DMS53 treated with DMSO at 0.1 percent for 48 hours (cell line): ENCODE data around the gene KRTAP10-9.
"Not testable (repeated sequence)": the region's sequence is repeated elsewhere in the genome, so short reads cannot be mapped to it uniquely, and the experiment has no call there.

Experiments
- DNase-seq: peaks from one replicate; lab custom pipeline; 2025; ENCODE audit not compliant: unreplicated experiment; lab: John Stamatoyannopoulos, UW

Gene KRTAP10-9

DNA sequence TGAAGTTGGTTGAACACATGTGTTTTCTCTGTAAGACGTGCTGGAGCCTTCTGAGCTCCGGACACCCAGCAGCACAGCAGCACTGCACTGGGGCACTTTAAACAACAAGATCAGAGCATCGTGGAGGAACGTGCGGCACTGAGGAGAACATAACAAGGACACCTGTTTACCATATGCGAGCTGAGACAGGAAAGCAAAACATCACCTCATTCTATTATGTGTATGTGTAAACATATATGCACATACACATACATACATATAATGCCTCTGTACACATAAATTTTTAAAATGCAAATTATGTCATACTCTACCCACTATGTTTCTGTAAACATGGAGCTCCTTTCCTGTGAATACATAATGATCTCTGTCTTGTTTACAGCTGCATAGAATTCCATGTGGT lies 31.4 kb upstream of the KRTAP10-9 start:
- no peak for DNase-seq

- no peak for DNase-seq
Observed at GRCh38 chr21:44596068-44596725, 30.7 kb upstream of the KRTAP10-9 start.

DNA sequence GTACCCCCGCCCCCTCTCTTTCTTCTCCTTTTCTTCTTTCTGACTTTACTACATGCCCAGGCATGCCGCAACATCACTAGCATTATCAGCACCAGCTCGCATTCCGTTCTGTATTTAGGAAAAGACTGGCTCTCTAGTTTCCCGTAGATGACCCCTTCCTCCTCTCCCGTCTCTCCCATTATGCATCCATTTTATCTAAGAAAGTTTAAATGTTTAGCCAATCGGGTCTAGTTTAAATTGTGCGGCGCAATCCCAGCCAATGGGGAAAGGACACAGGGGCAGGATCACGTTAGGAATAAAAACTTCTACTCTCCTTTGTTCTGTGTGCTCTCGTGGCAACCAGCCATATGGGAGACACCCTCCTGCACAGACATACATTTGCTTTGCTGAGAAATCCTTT lies 28.8 kb upstream of the KRTAP10-9 start:
- no peak for DNase-seq

DNA sequence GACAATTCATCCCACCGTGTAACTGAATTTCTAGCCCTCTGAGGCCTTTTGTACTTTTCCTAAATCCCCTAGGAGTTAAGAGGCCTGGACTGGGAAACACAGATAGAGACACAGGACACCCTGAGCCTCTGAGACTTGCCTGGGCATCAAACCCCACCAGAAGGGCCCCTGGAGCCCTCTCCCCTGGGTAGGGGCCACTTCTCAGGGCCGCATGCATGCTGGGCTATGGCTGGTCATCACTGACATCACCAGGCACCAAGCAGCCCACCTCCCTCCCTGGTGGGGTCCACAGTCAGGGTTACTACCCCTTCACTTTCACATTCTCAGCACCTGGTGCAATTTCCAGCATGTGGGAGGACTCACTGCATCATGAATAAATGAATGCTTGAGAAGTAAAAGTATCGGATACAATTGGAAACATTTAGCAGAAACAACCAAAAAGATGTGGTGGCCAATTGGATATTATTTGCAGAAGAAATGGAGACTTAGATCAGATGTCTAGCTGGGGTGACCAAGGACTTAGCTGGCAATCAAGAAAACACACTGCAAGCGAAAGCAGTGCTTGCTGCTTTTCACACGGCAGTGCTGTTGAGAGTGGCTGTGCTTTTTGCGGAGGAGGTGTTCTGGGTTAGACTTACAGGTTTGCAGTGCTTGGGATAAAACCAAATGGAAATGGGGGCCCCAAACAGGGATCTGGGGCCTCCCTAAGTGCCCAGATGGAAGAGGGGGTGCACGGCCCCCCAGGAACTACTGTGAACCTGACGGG lies 27.4 kb upstream of the KRTAP10-9 start:
- no peak for DNase-seq

DNA sequence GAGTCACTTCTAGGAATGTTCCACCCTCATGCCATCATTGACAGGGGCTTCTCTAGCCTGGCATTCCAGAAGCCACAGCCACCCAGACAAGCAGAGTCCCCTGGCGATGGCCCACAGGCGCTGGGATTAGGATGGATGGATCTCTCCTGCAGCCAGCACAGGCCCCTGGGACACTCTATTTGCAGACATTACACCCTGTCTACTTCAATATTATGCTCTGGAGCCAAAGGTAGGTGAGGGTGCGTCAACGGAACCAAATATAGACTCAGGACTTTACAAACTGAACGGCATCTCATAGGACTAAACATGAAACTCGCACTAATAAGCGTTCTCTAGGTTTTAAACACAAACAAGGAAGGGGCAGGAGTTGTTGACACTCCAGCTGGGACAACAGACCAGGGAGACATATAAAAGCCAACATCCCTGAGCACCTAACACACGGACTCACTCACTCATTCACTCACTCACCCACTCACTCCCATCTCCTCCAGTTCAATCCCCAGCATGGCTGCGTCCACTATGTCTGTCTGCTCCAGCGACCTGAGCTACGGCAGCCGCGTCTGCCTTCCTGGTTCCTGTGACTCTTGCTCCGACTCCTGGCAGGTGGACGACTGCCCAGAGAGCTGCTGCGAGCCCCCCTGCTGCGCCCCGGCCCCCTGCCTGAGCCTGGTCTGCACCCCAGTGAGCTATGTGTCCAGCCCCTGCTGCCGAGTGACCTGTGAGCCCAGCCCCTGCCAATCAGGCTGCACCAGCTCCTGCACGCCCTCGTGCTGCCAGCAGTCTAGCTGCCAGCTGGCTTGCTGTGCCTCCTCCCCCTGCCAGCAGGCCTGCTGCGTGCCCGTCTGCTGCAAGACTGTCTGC lies 26.5 kb upstream of the KRTAP10-9 start, which contains the start of gene KRTAP10-7:
Gene KRTAP10-7, plus strand, starts transcription at position 480 of the 861 bp plus-strand sequence. Its CDS starts 25 bp downstream, at position 505.
- not testable (repeated sequence) for DNase-seq

DNA sequence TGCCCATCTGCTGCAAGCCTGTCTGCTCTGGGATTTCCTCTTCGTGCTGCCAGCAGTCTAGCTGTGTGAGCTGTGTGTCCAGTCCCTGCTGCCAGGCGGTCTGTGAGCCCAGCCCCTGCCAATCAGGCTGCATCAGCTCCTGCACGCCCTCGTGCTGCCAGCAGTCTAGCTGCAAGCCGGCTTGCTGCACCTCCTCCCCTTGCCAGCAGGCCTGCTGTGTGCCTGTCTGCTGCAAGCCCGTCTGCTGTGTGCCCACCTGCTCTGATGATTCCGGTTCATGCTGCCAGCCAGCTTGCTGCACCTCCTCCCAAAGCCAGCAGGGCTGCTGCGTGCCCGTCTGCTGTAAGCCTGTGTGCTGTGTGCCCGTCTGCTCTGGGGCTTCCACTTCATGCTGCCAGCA lies 25.8 kb upstream of the KRTAP10-9 start:
- DNase-seq, result not testable (repeated sequence)

DNA sequence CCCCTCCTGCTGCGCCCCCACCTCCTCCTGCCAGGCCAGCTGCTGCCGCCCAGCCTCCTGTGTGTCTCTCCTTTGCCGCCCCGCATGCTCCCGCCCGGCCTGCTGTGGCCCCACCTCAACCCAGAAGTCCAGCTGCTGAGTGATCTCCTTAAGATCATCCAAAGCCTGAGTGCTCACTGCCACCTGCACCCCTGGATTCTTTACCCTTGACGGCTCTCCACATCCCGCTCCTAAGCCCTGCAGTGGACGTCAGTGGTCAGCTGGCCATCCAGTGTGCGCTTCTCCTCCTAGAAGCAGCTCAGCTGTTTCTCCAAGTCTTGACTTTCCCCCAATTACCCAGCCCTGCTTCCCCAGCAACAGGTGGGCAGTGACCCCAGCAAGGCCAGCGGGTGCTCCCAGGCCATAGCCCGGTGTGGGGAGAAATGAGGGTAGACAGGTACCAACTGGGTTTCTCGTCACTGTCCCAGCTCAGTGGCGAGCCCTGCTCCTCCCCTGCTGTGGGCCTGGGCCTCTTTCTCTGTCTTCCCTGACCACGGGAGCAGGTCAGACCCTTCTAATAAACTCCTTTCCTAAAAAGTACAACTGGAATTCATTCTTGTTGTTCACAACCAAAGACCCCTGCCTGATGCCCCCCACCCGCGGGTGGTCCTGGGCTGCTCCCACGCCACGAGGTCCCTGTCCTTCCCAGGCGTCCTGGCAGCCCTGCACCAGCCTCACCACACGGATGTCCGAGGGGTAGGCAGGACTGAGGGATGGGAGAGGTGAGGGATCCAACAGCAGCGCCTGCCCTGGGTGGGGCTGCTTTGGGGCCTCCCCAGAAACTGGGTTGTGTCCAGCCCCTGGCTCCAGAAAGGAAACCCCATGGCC lies 25.1 kb upstream of the KRTAP10-9 start:
- DNase-seq, result no peak

DNA sequence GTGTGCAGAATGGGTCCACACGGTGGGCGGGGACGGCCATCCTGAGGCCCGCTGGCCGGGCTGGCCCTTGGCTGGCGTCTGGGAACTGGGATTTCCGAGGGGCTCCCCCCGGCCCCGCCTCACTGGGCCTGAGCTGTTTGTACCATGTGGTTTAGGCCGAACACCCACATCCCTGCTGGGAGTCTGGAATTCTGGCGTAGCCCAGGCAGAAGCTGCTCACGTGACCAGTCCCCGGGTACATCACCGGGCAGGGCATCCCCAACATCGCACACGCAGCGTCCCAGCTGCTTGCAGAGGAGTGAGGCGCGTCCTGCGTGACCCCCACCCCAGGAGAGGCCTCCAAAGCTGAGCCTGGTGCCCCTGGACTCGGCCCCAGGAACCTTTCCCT lies 24.4 kb upstream of the KRTAP10-9 start:
- DNase-seq, result no peak

DNA sequence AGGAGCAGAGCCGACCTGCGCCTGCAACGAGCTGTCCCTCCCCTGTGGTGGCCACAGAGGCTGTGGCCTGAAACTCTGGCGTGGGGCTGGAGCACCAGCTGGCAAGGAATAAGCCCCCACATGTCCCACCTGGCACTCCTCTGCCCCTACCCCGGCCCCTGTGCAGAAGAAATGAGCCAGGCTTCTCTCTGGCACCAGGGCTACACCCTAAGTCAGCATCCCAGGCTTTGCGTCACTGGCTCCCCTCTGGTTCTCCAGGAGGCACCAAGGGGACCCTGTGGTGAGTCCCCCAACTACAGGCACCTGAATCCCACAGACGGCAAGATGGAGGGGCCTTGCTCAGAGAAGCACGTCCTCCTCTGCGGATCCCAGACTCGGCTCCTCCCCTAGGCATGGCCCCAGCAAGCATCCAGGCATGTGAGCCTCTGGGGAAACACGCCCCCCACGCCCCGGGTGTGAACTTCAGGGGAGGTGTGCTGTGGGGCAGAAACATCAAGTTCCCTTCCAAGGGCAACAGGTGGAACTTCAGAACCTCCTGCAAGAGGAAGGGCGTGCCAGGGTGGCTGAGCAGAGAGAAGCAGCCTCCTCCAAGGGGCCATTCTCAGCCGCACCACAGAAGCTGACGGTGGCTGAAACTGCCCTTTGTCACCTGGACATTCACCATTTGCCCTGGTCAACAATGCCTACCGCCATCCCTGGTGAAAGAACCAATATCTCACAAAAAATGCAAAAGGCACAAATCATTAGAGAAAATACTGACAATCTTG lies 23.6 kb upstream of the KRTAP10-9 start:
- no peak for DNase-seq

GRCh38 chr21:44603911-44604310 lies 23.0 kb upstream of the KRTAP10-9 start:
- no peak for DNase-seq

GRCh38 chr21:44606495-44606894 lies 20.4 kb upstream of the KRTAP10-9 start:
- no peak for DNase-seq

GRCh38 chr21:44609193-44609592 lies 17.7 kb upstream of the KRTAP10-9 start:
- DNase-seq, result no peak

- DNase-seq, result not testable (repeated sequence)
Observed at GRCh38 chr21:44610157-44610843, 16.6 kb upstream of the KRTAP10-9 start.

DNA sequence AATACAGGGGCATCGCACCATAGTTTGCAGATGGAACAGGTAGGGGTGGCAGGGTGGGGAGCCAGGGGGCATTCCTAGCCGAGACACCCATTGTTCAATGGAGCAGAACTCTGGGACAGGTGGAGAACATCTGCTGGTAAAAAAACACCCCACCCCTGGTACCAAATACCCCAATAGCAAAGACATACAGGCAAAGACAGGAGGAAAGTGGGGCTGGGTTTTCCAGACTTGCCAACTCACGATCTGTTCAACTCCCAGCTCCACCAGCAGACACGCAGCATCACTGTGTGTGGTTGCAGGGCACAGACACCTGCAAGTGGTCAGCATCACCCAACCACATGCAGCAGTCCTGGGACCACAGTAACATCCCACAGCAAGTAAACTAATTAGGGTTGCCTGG lies 15.3 kb upstream of the KRTAP10-9 start:
- no peak for DNase-seq

DNA sequence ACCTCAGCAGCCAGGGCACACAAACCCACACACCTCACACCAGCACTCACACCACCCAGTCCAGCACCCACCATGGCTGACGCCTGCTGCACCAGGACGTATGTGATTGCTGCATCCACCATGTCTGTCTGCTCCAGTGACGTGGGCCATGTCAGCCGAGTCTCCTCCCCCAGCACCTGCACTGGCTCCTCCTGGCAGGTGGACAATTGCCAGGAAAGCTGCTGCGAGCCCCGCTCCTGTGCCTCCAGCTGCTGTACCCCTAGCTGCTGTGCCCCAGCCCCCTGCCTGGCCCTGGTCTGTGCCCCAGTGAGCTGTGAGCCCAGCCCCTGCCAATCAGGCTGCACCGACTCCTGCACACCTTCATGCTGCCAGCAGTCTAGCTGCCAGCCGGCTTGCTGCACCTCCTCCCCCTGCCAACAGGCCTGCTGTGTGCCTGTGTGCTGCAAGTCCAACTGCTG lies 14.8 kb upstream of the KRTAP10-9 start, which contains the start of gene KRTAP10-8:
Gene KRTAP10-8, plus strand, starts transcription at position 51 of the 458 bp plus-strand sequence. Its CDS starts 22 bp downstream, at position 73.
- no peak for DNase-seq

DNA sequence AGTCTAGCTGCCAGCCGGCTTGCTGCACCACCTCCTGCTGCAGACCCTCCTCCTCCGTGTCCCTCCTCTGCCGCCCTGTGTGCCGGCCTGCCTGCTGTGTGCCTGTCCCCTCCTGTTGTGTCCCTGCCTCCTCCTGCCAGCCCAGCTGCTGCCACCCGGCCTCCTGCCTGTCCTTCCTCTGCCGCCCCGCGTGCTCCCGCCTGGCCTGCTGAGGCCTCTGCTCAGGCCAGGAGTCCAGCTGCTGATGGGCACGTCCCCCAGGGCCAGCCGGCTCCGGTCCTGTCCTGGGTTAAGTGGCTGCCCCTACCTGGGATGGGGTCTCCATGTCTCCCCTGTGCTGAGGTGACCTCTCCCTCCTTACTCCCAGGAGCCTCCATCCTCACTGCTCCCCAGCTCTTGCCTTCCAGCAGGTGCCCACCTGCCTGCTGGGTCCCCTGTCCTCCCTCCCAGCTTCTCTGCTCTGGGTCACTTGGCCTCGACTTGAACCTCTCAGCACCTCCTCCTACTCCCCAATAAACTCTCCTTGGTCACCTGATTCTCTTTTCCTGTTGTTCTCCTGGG lies 14.1 kb upstream of the KRTAP10-9 start:
- no peak for DNase-seq

DNA sequence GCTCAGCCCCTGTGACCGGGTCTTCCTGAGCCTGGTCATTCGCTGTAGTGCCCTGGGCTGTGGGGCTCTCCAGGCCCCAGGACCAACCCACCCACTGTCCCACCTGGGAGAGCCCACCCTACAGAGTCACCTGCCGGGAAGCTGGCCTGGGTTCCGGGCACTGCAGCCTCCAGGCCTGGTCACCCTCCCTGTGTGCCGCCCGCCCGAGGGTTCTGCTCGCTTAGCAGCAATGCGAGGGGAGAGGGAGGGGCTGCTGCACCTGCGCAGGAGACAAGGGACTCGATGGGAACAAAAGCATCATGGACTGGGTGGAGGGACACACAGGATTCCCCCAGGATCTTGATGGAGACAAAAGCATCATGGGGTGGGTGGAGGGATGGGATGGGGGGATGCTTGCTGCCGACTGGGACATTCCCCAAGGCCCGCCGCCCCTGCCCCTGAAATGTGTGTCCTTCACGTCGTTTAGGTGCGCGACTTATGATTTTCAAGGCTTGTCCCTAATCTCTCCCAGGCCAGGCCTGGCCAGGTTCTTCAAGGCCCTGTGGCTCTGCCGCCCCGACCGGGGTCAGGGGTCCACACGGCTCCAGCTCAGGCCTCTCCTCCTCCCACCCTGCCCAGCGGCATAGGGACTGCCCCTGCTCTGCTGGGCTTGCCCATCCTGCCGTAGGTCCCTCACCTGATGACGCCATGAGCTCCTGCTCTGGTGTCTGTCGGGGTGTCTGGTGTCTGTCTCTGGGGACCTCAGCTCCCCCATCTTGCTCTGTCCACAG lies 13.3 kb upstream of the KRTAP10-9 start:
- no peak for DNase-seq

- DNase-seq, result no peak
Observed at GRCh38 chr21:44614161-44614631, 12.7 kb upstream of the KRTAP10-9 start.
